DND-41 (cell line): ENCODE measurements around the gene RNF123.

ENCODE experiments used
- EZH2 ChIP-seq: IDR thresholded peaks from 3 replicates; pipeline ENCODE4 v1.6.1; 2012; ENCODE audit warnings: borderline replicate concordance, low read depth, mild to moderate bottlenecking, moderate library complexity, low read length, inconsistent platforms; ENCODE audit not compliant: severe bottlenecking
- TF ChIP-seq, protein P1 (sequence below): IDR thresholded peaks from 2 replicates; pipeline ENCODE4 v1.5.1; 2012; ENCODE audit warnings: borderline replicate concordance, low read length, moderate library complexity, mild to moderate bottlenecking; ENCODE audit not compliant: poor library complexity, severe bottlenecking; ENCODE audit errors: extremely low read depth

DNA sequence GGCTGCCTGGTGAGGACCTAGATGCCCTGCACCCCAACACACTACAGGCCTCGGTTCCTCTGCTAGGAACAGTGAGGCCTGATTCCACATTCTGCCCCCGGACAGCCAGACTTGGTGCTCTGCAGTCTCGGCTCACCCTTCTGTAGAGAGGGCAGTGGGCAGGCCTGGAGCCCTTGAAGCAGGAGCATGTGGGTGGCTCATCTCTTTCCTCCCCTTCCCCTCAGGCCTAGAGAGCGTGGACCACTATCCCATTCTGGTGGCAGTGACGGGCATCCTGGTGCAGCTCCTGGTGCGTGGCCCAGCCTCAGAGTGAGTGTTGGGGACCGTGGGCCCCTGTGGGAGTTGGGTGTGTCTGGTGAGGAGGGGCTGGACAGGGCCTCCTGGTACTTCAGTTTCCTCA, 26.8 kb downstream of the RNF123 start:
- TF ChIP-seq, protein P1, sequence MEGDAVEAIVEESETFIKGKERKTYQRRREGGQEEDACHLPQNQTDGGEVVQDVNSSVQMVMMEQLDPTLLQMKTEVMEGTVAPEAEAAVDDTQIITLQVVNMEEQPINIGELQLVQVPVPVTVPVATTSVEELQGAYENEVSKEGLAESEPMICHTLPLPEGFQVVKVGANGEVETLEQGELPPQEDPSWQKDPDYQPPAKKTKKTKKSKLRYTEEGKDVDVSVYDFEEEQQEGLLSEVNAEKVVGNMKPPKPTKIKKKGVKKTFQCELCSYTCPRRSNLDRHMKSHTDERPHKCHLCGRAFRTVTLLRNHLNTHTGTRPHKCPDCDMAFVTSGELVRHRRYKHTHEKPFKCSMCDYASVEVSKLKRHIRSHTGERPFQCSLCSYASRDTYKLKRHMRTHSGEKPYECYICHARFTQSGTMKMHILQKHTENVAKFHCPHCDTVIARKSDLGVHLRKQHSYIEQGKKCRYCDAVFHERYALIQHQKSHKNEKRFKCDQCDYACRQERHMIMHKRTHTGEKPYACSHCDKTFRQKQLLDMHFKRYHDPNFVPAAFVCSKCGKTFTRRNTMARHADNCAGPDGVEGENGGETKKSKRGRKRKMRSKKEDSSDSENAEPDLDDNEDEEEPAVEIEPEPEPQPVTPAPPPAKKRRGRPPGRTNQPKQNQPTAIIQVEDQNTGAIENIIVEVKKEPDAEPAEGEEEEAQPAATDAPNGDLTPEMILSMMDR: no peak
- TF ChIP-seq EZH2: no peak
